A549 (cell line): ENCODE measurements around the gene PERM1. TPM values are rescaled to one million over a fixed set of nuclear protein-coding genes. Genes with fewer than 3 reads are reported as not detected.

Experiments used
- ATAC-seq, 2 experiments: fragments of 200-7000 bp in 1 of 2; fragments of >200 bp in 1 of 2; cut with Nextera tagmentation in 1 of 2; cut with Tn5 transposase in 1 of 2; 3 replicates each; pipeline versions ENCODE4 v1.8.0 to v1.9.1; 2018 to 2020; ENCODE audit warnings: mild to moderate bottlenecking in 1 of 2, moderate library complexity in 1 of 2
- CTCF ChIA-PET: fragments of 300-600 bp; sonication (Branson Sonifier 250); formaldehyde crosslinking; extraction: SDS; loops from one replicate; lab custom pipeline; 2021; ENCODE audit warnings: antibody characterized with exemption, inconsistent platforms; lab: Yijun Ruan, JAX
- POLR2A ChIA-PET: fragments of 350-600 bp; formaldehyde crosslinking; extraction: SDS; loops from one replicate; lab custom pipeline; 2021; ENCODE audit warnings: antibody characterized with exemption, inconsistent platforms; lab: Yijun Ruan, JAX
- DNase-seq, 2 experiments: peaks; one replicate each; pipeline versions ENCODE4 v3.0.0 to v3.0.0-alpha.2; 2011 to 2016; ENCODE audit warnings: low read depth in 1 of 2, low spot score in 1 of 2
- FAIRE-seq: peaks from 2 replicates; lab custom pipeline; 2011; peaks lifted over from hg19 to GRCh38; lab: Jason Lieb, UNC
- H3K27ac ChIP-seq, 2 experiments: fragments of >200 bp; sonication (Bioruptor Twin); formaldehyde crosslinking; 3 replicates each; pipeline ENCODE4 v1.5.1; 2016 to 2017
- H3K4me1 ChIP-seq: fragments of >200 bp; sonication (Bioruptor Twin); formaldehyde crosslinking; 3 replicates; pipeline ENCODE4 v1.6.1; 2016
- H3K4me2 ChIP-seq: fragments of >200 bp; sonication (Bioruptor Twin); formaldehyde crosslinking; 3 replicates; pipeline ENCODE4 v1.6.1; 2016
- H3K4me3 ChIP-seq: fragments of >200 bp; sonication (Bioruptor Twin); formaldehyde crosslinking; 3 replicates; pipeline ENCODE4 v1.5.1; 2016
- H3K9me3 ChIP-seq: fragments of >200 bp; sonication (Bioruptor Twin); formaldehyde crosslinking; 3 replicates; pipeline ENCODE4 v1.6.1; 2016
- BHLHE40 ChIP-seq: IDR thresholded peaks from 2 replicates; pipeline ENCODE4 v1.6.1; 2012; ENCODE audit warnings: low read depth, low read length, inconsistent platforms
- CBX2 ChIP-seq: fragments of 200-600 bp; sonication (generic); IDR thresholded peaks from 2 replicates; pipeline ENCODE4 v1.6.1; 2016; ENCODE audit warnings: low read depth, mild to moderate bottlenecking, borderline replicate concordance
- CEBPB ChIP-seq, 2 experiments: fragments of >200 bp in 1 of 2; sonication (Bioruptor Twin) in 1 of 2; formaldehyde crosslinking in 1 of 2; IDR thresholded peaks; 2 replicates each; pipeline ENCODE4 v1.6.1; 2012 to 2016
- CTCF ChIP-seq: fragments of >200 bp; sonication (Bioruptor Twin); formaldehyde crosslinking; IDR thresholded peaks from 3 replicates; pipeline ENCODE4 v1.5.1; 2016
- EHF ChIP-seq: fragments of 250-450 bp; sonication (Bioruptor Pico); IDR thresholded peaks from 2 replicates; pipeline ENCODE4 v1.5.0; 2020; ENCODE audit warnings: mild to moderate bottlenecking
- ESRRA ChIP-seq: fragments of 150-350 bp; IDR thresholded peaks from 2 replicates; pipeline ENCODE4 v1.6.1; 2014; ENCODE audit warnings: mild to moderate bottlenecking, low read length, borderline replicate concordance
- FOSL2 ChIP-seq, 2 experiments: fragments of 450-650 bp in 1 of 2; fragments of >200 bp in 1 of 2; sonication (Bioruptor Twin) in 1 of 2; formaldehyde crosslinking; IDR thresholded peaks; 2 replicates each; pipeline versions ENCODE4 v1.5.0 to v1.6.1; 2016 to 2020; ENCODE audit warnings: mild to moderate bottlenecking in 1 of 2, moderate library complexity in 1 of 2
- GATA3 ChIP-seq: IDR thresholded peaks from 2 replicates; pipeline ENCODE4 v1.6.1; 2012; ENCODE audit warnings: borderline replicate concordance
- HMGXB4 ChIP-seq: fragments of 250-450 bp; sonication (Bioruptor Pico); IDR thresholded peaks from 2 replicates; pipeline ENCODE4 v1.5.0; 2021; ENCODE audit warnings: mild to moderate bottlenecking, moderate library complexity, borderline replicate concordance
- HOXB13 ChIP-seq: fragments of 250-450 bp; sonication (Bioruptor Pico); IDR thresholded peaks from 2 replicates; pipeline ENCODE4 v1.5.0; 2020; ENCODE audit warnings: low read depth, mild to moderate bottlenecking, moderate library complexity
- HOXB5 ChIP-seq: fragments of 250-450 bp; sonication (Bioruptor Pico); IDR thresholded peaks from 2 replicates; pipeline ENCODE4 v1.5.0; 2020; ENCODE audit warnings: mild to moderate bottlenecking, moderate library complexity
- JUN ChIP-seq, 2 experiments: fragments of >200 bp; sonication (Bioruptor Twin); formaldehyde crosslinking; IDR thresholded peaks; 2 replicates in 1 of 2; 3 replicates in 1 of 2; pipeline ENCODE4 v1.6.1; 2016 to 2017
- MAZ ChIP-seq: fragments of 150-350 bp; IDR thresholded peaks from 2 replicates; pipeline ENCODE4 v1.6.1; 2014; ENCODE audit warnings: antibody characterized with exemption, low read depth, low read length, borderline replicate concordance
- MYC ChIP-seq: IDR thresholded peaks from 2 replicates; pipeline ENCODE4 v1.6.1; 2012; ENCODE audit warnings: mild to moderate bottlenecking, inconsistent platforms, low read length, improper control_type of control experiment, borderline replicate concordance
- PBX3 ChIP-seq: IDR thresholded peaks from 2 replicates; pipeline ENCODE4 v1.6.1; 2012
- PHF8 ChIP-seq: fragments of 200-600 bp; sonication (generic); IDR thresholded peaks from 2 replicates; pipeline ENCODE4 v1.6.1; 2016; ENCODE audit warnings: low read depth, mild to moderate bottlenecking, antibody characterized with exemption, moderate library complexity, borderline replicate concordance
- POLR2A ChIP-seq: IDR thresholded peaks from 2 replicates; pipeline ENCODE4 v1.6.1; 2012; ENCODE audit warnings: mild to moderate bottlenecking, low read length
- RAD21 ChIP-seq, 2 experiments: fragments of >200 bp in 1 of 2; sonication (Bioruptor Twin) in 1 of 2; formaldehyde crosslinking in 1 of 2; IDR thresholded peaks in 1 of 2; conservative IDR thresholded peaks in 1 of 2; 2 replicates in 1 of 2; 3 replicates in 1 of 2; pipeline ENCODE4 v1.6.1; 2012 to 2018; ENCODE audit warnings: inconsistent platforms in 1 of 2
- RARB ChIP-seq: fragments of 250-450 bp; sonication (Bioruptor Pico); IDR thresholded peaks from 2 replicates; pipeline ENCODE4 v1.8.0; 2021; ENCODE audit warnings: mild to moderate bottlenecking, moderate library complexity
- SMC3 ChIP-seq: fragments of >200 bp; sonication (Bioruptor Twin); formaldehyde crosslinking; IDR thresholded peaks from 3 replicates; pipeline ENCODE4 v1.6.1; 2018; ENCODE audit warnings: inconsistent platforms
- ZFP36 ChIP-seq: fragments of 450-650 bp; IDR thresholded peaks from 2 replicates; pipeline ENCODE4 v1.6.1; 2014; ENCODE audit warnings: borderline replicate concordance; ENCODE audit not compliant: partially characterized antibody
- WGBS: methylation state at CpG from one replicate; pipeline ENCODE4 v1.1.6; 2017; ENCODE audit errors: missing lambda C conversion rate; 5-methylcytosine and 5-hydroxymethylcytosine counted together
- polyA plus RNA-seq, 4 experiments: library from polyadenylated mRNA; depleted of rRNA in 3 of 4; stranded (reverse); fragments of >200 nt; fragmentation: RNase III in 1 of 4; extraction: RNeasy Plus Mini Kit Qiagen cat#74134 plus additional on column Dnase treatment in 1 of 4; gene quantifications; 2 replicates in 3 of 4; 3 replicates in 1 of 4; pipeline ENCODE4 v1.2.3, GENCODE V29; 2011 to 2017
- TF ChIP-seq, protein P1 (sequence below): IDR thresholded peaks from 2 replicates; pipeline ENCODE4 v1.6.1; 2012; ENCODE audit warnings: low read depth, borderline replicate concordance

The PERM1 gene
- polyA plus RNA-seq, 2 of the 4 experiments (the other 2 are of a cell fraction), result 0.30 TPM; not detected in 1

DNA sequence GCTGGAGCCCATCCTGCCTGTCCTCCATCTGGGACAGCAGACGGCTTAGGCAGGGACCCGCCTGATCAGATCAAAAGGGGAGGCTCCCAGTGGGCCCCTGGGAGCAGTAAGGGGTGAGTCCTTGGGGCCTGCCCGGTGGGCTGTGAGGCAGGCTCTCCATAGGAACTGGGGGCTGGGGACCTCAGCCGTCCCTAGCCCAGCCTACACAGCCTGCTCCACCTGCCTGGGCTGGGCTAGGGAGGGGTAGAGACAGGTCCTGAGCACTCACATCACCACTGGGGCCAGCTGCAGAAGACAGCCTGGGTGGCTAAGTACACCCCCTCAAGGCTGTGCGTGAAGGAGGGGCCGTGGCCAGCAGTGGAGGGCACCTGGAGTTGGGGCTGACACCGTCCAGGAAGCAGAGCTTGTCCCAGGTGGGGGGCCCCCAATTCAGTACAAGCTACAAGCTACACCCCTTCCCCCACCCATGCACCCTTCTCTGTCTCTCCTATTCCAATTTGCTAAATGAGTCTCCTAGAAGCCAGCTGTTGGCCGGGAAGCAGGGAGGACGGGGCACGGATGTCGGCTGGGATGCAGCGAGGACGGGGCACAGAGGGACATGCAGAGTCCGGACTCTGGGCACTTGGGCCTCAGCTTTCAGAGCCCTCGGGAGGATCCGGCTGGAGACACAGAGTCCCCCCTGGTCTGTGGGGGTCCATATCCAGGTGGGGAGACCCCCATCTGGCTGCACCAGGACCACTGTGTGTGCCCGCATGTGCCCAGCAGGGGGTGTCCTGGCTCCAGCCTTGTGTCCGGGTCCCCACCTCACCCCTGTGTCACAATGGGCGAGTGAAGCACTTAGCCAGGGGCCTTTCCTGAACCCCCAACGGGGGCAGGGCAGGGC lies 33.1 kb upstream of the PERM1 start:
- POLR2A ChIA-PET, result no interaction called here
- DNase-seq, result no peak
- Histone ChIP-seq H3K4me3 (no peak overlapping the region), H3K9me3 (no peaks in the 10 kb centered on the region)
- WGBS, result 83% methylated on average over 14 of the region's 20 CpGs
- TF ChIP-seq SMC3, result peak; percentile 46; the same call in 2 of the 3 replicates
- no peak for TF ChIP-seq GATA3
- TF ChIP-seq FOSL2 (IDR thresholded peaks at IDR 0.05), result no peak
- no peak for TF ChIP-seq FOSL2 (CRISPR knock-in tag; IDR thresholded peaks at IDR 0.05)
- peak; percentile 62 to 67 for TF ChIP-seq RAD21 (conservative IDR thresholded peaks at IDR 0.05 in 1 of 2, IDR thresholded peaks at IDR 0.05 in 1 of 2)
- no peak for TF ChIP-seq CBX2
- no peak for TF ChIP-seq BHLHE40
- no peak for TF ChIP-seq HOXB13
- TF ChIP-seq EHF, result no peak
- TF ChIP-seq, protein P1, sequence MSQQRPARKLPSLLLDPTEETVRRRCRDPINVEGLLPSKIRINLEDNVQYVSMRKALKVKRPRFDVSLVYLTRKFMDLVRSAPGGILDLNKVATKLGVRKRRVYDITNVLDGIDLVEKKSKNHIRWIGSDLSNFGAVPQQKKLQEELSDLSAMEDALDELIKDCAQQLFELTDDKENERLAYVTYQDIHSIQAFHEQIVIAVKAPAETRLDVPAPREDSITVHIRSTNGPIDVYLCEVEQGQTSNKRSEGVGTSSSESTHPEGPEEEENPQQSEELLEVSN, result no peak
- no peak for TF ChIP-seq HOXB5
- TF ChIP-seq JUN (IDR thresholded peaks at IDR 0.05), result no peak
- TF ChIP-seq CTCF, result peak; percentile 39; the same call in 2 of the 3 replicates
- TF ChIP-seq, all 56 proteins: peak for 3
- ATAC-seq (peak in 1 of 2 experiments; percentile 43; a peak in 3 of 6 replicates), FAIRE-seq (no peak)
- Histone ChIP-seq H3K4me1 (peaks cover 9% of the 10 kb centered on the region; the same call in 1 of the 3 replicates), H3K4me2 (no peak overlapping the region), H3K27ac (no peak overlapping the region)
- CTCF ChIA-PET, result interaction anchor here (0.7 to 10.5 kb wide), 12 partner anchors 8 to 58 kb away, joined by 3 to 92 read pairs (median 9); no protein-coding TSS in a partner anchor

- TF ChIP-seq ESRRA (no peak), CEBPB (IDR thresholded peaks at IDR 0.05) (no peak), RARB (no peak), MAZ (no peak), PHF8 (no peak), HMGXB4 (CRISPR knock-in tag) (no peak), PBX3 (no peak), HOXB13 (no peak), ZFP36 (no peak), MYC (no peak), POLR2A (no peak), CTCF (no peak)
- CTCF ChIA-PET, result interaction anchor here (1.2 to 10.5 kb wide), 7 partner anchors 10 to 50 kb away, joined by 3 to 92 read pairs (median 27); no protein-coding TSS in a partner anchor
- H3K4me1 ChIP-seq, result peaks cover 8% of the 10 kb centered on the region; the same call in 1 of the 3 replicates
- H3K9me3 ChIP-seq, result no peaks in the 10 kb centered on the region
- H3K4me2 ChIP-seq, result peak overlapping the region; percentile 92
- H3K27ac ChIP-seq, result peak overlapping the region in 1 of 2 experiments; percentile 81; a peak in 4 of 6 replicates
- ATAC-seq, result peak; percentile 4 to 5; a peak in 2 of 6 replicates
- WGBS, result 90% methylated on average over 26 of the region's 41 CpGs
- no peak for FAIRE-seq
- POLR2A ChIA-PET, result interaction anchor here (1.0 kb wide), 1 partner anchor 11 kb away, joined by 3 read pairs; no protein-coding TSS in a partner anchor
- DNase-seq, result no peak
- peak overlapping the region; percentile 60; the same call in 1 of the 3 replicates for H3K4me3 ChIP-seq
These were observed 32.2 kb upstream of the PERM1 start for GRCh38 chr1:1013922-1014648.
